ENCODE measurements around the gene COQ5. TPM values are rescaled to one million over a fixed set of nuclear protein-coding genes. Genes with fewer than 3 reads are reported as not detected.
A peak's percentile ranks its signal among the peaks of the same experiment; 100 is the strongest.

The COQ5 gene
- total RNA-seq, 2 donors from 2014 or later = 18.1 to 26.7 TPM

- WGBS = 56% methylated on average over 8 of the region's 8 CpGs
- Histone ChIP-seq H3K36me3 (peaks cover 4 to 13% of the 10 kb centered on the region in 2 donors), H3K27me3 (replicated peaks; ENCODE audit: insufficient read depth) (no peaks in the 10 kb centered on the region), H3K9me3 (no peaks in the 10 kb centered on the region), H3K4me3 (no peak overlapping the region), H3K4me1 (replicated peaks) (no peaks in the 10 kb centered on the region), H3K27ac (no peak overlapping the region)
- TF ChIP-seq, protein P1, sequence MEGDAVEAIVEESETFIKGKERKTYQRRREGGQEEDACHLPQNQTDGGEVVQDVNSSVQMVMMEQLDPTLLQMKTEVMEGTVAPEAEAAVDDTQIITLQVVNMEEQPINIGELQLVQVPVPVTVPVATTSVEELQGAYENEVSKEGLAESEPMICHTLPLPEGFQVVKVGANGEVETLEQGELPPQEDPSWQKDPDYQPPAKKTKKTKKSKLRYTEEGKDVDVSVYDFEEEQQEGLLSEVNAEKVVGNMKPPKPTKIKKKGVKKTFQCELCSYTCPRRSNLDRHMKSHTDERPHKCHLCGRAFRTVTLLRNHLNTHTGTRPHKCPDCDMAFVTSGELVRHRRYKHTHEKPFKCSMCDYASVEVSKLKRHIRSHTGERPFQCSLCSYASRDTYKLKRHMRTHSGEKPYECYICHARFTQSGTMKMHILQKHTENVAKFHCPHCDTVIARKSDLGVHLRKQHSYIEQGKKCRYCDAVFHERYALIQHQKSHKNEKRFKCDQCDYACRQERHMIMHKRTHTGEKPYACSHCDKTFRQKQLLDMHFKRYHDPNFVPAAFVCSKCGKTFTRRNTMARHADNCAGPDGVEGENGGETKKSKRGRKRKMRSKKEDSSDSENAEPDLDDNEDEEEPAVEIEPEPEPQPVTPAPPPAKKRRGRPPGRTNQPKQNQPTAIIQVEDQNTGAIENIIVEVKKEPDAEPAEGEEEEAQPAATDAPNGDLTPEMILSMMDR (IDR thresholded peaks at IDR 0.05) = peak in 2 of 4 experiments; percentile 31 to 50
- TF ChIP-seq POLR2A (IDR thresholded peaks at IDR 0.05) = no peak
- intact Hi-C loops (cut with DNase I) = no loop called here
- DNase-seq (ENCODE audit: low spot score) = peak; percentile 11
Measured at GRCh38 chr12:120466560-120467315, 62.2 kb downstream of the COQ5 start.

GRCh38 chr12:120465756-120466155 is 63.2 kb downstream of the COQ5 start:
- intact Hi-C loops (cut with DNase I) = no loop called here
- WGBS = 46% methylated on average over 5 of the region's 5 CpGs

DNA sequence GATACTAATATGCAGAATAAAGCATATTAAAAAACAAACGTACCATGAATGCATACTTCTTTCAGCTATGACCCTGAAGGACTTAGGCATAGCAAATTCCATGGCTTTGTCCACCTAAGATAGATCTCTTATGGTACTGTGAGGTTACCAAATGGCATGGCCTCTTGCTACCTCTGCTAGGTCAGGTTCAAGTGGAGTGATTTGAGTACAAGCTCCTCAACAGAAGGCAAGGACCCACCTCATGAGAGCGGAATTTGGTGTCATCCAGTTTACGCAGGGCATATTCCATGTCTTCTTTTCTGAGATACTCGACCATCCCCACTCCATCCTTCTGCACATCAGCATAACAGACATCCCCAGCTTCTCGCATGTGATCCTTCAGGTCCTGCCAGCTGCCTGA is 65.2 kb downstream of the COQ5 start:
- TF ChIP-seq POLR2AphosphoS5 (IDR thresholded peaks at IDR 0.05) (no peak), POLR2A (IDR thresholded peaks at IDR 0.05) (no peak)
- TF ChIP-seq, protein P1 (IDR thresholded peaks at IDR 0.05) = no peak
- no peaks in the 10 kb centered on the region for H3K27me3 ChIP-seq (replicated peaks; ENCODE audit: insufficient read depth)
- no peaks in the 10 kb centered on the region for H3K9me3 ChIP-seq
- peaks cover 12 to 13% of the 10 kb centered on the region in 2 donors for H3K36me3 ChIP-seq
- H3K4me3 ChIP-seq = no peak overlapping the region
- intact Hi-C loops (cut with DNase I) = no loop called here
- H3K4me1 ChIP-seq (replicated peaks) = no peaks in the 10 kb centered on the region
- H3K27ac ChIP-seq = no peak overlapping the region
- WGBS = 83% methylated on average over 5 of the region's 5 CpGs
- DNase-seq (ENCODE audit: low spot score) = no peak

More at GRCh38 chr12:120465756-120466155, 63.2 kb downstream of the COQ5 start:
- DNase-seq (ENCODE audit: low spot score) = no peak
- no peak for TF ChIP-seq POLR2A (IDR thresholded peaks at IDR 0.05)
- TF ChIP-seq, protein P1 (IDR thresholded peaks at IDR 0.05) = no peak
- TF ChIP-seq POLR2AphosphoS5 (IDR thresholded peaks at IDR 0.05) = no peak
- Histone ChIP-seq H3K36me3 (peaks cover 4 to 13% of the 10 kb centered on the region in 2 donors), H3K27ac (no peak overlapping the region), H3K9me3 (no peaks in the 10 kb centered on the region), H3K4me3 (no peak overlapping the region), H3K27me3 (replicated peaks; ENCODE audit: insufficient read depth) (no peaks in the 10 kb centered on the region), H3K4me1 (replicated peaks) (no peaks in the 10 kb centered on the region)

DNA sequence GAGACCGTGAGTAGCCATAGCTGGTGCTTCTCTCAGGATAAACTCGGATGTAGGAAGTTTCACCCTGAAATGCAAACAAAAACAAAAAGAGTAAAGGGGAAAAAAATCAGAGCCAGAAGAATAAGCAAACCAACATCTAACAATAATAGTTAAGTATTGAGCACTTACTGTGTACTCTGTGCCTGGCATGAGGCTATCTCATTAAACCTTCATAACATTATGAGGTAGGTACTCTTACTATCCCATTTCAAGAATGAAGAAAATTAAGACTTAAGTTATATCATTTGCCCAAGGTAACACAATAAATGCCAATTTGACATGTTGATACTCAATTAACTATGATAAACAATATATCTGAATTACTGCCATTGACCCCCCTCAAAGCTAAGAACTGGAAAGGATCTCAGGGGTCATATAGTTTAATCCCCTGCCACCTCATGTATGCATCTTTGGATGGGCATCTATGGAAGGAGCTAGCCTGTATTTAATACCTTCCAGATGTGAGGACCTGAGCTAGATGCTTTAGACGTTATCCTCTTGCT is 66.8 kb downstream of the COQ5 start:
- Histone ChIP-seq H3K27me3 (replicated peaks; ENCODE audit: insufficient read depth) (no peaks in the 10 kb centered on the region), H3K4me1 (replicated peaks) (no peaks in the 10 kb centered on the region), H3K4me3 (no peak overlapping the region), H3K9me3 (no peaks in the 10 kb centered on the region), H3K27ac (no peak overlapping the region), H3K36me3 (peaks cover 12 to 13% of the 10 kb centered on the region in 2 donors)
- WGBS = 78% methylated on average over 3 of the region's 3 CpGs
- DNase-seq (ENCODE audit: low spot score) = no peak
- TF ChIP-seq POLR2A (IDR thresholded peaks at IDR 0.05) (no peak), POLR2AphosphoS5 (IDR thresholded peaks at IDR 0.05) (no peak)
- TF ChIP-seq, protein P1 (IDR thresholded peaks at IDR 0.05) = no peak
- intact Hi-C loops (cut with DNase I) = no loop called here

- no peak for DNase-seq (ENCODE audit: low spot score)
- Histone ChIP-seq H3K27ac (no peak overlapping the region), H3K27me3 (replicated peaks; ENCODE audit: insufficient read depth) (no peaks in the 10 kb centered on the region), H3K4me3 (no peak overlapping the region), H3K4me1 (replicated peaks) (no peaks in the 10 kb centered on the region), H3K9me3 (no peaks in the 10 kb centered on the region), H3K36me3 (peaks cover 12 to 13% of the 10 kb centered on the region in 2 donors)
- TF ChIP-seq, protein P1 (IDR thresholded peaks at IDR 0.05) = no peak
- TF ChIP-seq POLR2AphosphoS5 (IDR thresholded peaks at IDR 0.05) (no peak), POLR2A (IDR thresholded peaks at IDR 0.05) (no peak)
- WGBS = 95% methylated on average over 3 of the region's 3 CpGs
- intact Hi-C loops (cut with DNase I) = no loop called here
Measured at GRCh38 chr12:120460157-120460556, 68.8 kb downstream of the COQ5 start.

All from prostate gland (tissue), 2 donors.